ENCODE measurements around the gene SIX1.

DNA sequence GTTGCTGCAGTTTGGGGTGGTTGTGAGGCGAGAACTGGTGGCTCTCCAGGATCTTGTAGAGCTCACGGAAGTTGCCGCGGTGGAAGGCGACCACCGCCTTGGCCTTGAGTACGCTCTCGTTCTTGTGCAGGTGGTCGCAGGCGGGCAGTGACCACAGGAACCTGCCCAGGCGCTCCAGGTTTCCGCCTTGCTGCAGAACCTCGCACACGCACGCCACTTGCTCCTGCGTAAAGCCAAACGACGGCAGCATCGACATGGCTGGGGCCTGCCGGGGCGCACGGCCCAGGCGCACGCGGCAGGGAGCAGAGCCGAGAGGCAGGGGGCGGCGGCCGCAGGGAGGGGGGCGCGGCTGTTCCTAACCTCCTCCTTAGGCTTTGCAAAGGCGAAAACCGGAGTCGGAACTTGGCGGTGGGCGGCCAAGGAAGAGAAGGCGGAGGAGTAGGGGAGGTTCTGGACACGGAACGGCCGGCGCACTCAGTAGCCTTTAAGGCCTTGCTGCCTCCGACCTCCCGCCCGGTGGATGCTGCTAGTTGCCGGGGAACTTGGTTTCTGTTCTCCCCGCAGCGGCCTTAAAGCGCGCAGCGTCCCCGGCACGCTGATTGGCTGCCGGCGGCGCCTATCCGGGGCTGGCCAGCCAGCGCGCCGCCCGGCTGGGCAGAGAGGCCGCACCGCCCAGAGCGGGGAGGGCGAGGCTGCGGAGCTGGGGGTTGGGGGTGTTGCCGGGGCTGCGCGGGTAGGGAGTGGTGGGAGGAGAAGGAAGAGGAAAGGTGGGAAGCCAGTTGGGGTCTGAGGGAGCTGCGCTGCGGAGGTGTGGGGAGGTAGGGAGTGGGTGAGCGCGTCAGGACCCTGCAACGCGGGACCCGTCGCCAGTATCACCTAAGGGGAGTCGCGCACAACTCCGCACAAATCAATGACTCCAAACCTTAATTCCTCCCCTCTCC is at the start of gene SIX1:
- TF ChIP-seq, protein P1, sequence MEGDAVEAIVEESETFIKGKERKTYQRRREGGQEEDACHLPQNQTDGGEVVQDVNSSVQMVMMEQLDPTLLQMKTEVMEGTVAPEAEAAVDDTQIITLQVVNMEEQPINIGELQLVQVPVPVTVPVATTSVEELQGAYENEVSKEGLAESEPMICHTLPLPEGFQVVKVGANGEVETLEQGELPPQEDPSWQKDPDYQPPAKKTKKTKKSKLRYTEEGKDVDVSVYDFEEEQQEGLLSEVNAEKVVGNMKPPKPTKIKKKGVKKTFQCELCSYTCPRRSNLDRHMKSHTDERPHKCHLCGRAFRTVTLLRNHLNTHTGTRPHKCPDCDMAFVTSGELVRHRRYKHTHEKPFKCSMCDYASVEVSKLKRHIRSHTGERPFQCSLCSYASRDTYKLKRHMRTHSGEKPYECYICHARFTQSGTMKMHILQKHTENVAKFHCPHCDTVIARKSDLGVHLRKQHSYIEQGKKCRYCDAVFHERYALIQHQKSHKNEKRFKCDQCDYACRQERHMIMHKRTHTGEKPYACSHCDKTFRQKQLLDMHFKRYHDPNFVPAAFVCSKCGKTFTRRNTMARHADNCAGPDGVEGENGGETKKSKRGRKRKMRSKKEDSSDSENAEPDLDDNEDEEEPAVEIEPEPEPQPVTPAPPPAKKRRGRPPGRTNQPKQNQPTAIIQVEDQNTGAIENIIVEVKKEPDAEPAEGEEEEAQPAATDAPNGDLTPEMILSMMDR (IDR thresholded peaks at IDR 0.05), result no peak
- TF ChIP-seq POLR2A (IDR thresholded peaks at IDR 0.05), result no peak
